ENCODE results near the gene GPR179.

Gene GPR179

GRCh38 chr17:38342886-38343607 is 709 bp downstream of the GPR179 start:
- no peak for DNase-seq (ENCODE audit: low read depth, low spot score)

- no peak for DNase-seq (ENCODE audit: low read depth, low spot score)
These were observed 2.6 kb downstream of the GPR179 start for GRCh38 chr17:38341035-38341721.

GRCh38 chr17:38339891-38340290 is 3.9 kb downstream of the GPR179 start:
- no peak for DNase-seq (ENCODE audit: low read depth, low spot score)

- no peak for DNase-seq (ENCODE audit: low read depth, low spot score)
These were observed 5.2 kb downstream of the GPR179 start for GRCh38 chr17:38338535-38338934.

- no peak for DNase-seq (ENCODE audit: low read depth, low spot score)
These were observed 5.7 kb downstream of the GPR179 start for GRCh38 chr17:38338053-38338452.

- no peak for DNase-seq (ENCODE audit: low read depth, low spot score)
These were observed 6.9 kb downstream of the GPR179 start for GRCh38 chr17:38336838-38337237.

- no peak for DNase-seq (ENCODE audit: low read depth, low spot score)
These were observed 9.0 kb downstream of the GPR179 start for GRCh38 chr17:38334480-38335364.

- DNase-seq (ENCODE audit: low read depth, low spot score), result no peak
These were observed 10.0 kb downstream of the GPR179 start for GRCh38 chr17:38333635-38334295.

GRCh38 chr17:38332735-38333134 is 11.0 kb downstream of the GPR179 start:
- no peak for DNase-seq (ENCODE audit: low read depth, low spot score)

GRCh38 chr17:38330941-38331411 is 12.8 kb downstream of the GPR179 start:
- no peak for DNase-seq (ENCODE audit: low read depth, low spot score)

- no peak for DNase-seq (ENCODE audit: low read depth, low spot score)
These were observed 13.7 kb downstream of the GPR179 start for GRCh38 chr17:38329808-38330730.

GRCh38 chr17:38329284-38329683 is 14.5 kb downstream of the GPR179 start:
- DNase-seq (ENCODE audit: low read depth, low spot score), result no peak

- DNase-seq (ENCODE audit: low read depth, low spot score), result no peak
These were observed 15.1 kb downstream of the GPR179 start for GRCh38 chr17:38328620-38329019.

- no peak for DNase-seq (ENCODE audit: low read depth, low spot score)
These were observed 15.8 kb downstream of the GPR179 start for GRCh38 chr17:38327936-38328335.

- no peak for DNase-seq (ENCODE audit: low read depth, low spot score)
These were observed 16.6 kb downstream of the GPR179 start for GRCh38 chr17:38326996-38327792.

- no peak for DNase-seq (ENCODE audit: low read depth, low spot score)
These were observed 18.4 kb downstream of the GPR179 start for GRCh38 chr17:38325221-38325851.

- no peak for DNase-seq (ENCODE audit: low read depth, low spot score)
These were observed 19.0 kb downstream of the GPR179 start for GRCh38 chr17:38324772-38325171.

GRCh38 chr17:38324141-38324697 is 19.5 kb downstream of the GPR179 start:
- DNase-seq (ENCODE audit: low read depth, low spot score), result no peak

GRCh38 chr17:38322897-38323296 is 20.9 kb downstream of the GPR179 start:
- DNase-seq (ENCODE audit: low read depth, low spot score), result no peak

Data from activated CD4-positive, CD25-positive, alpha-beta regulatory T cell treated with anti-CD3 and anti-CD28 coated beads, Interleukin-2, amount 50 U/mL, for 16 hours (primary cell).